Liver (tissue), 9 donors: ENCODE data around the gene HSFX3. TPM values are rescaled to one million over a fixed set of nuclear protein-coding genes. Genes with fewer than 3 reads are reported as not detected.
"Not testable (repeated sequence)": the region's sequence is repeated elsewhere in the genome, so short reads cannot be mapped to it uniquely, and the experiment has no call there.

Source experiments
- DNase-seq: peaks from one replicate; pipeline ENCODE4 v3.0.0-alpha.2; 2017; ENCODE audit warnings: low spot score
- H3K27ac ChIP-seq, 2 donors: one replicate each; pipeline ENCODE4 v1.7.0; 2013; ENCODE audit warnings: inconsistent platforms in 2 of 2, low read length in 2 of 2, control low read depth in 1 of 2, low read depth in 1 of 2, mild to moderate bottlenecking in 1 of 2
- H3K27me3 ChIP-seq, 4 donors: one replicate each; pipeline versions ENCODE4 v1.6.1 to v1.7.0; 2013; ENCODE audit warnings: low read length in 3 of 4, inconsistent platforms in 1 of 4, mild to moderate bottlenecking in 1 of 4, moderate library complexity in 1 of 4; ENCODE audit not compliant: control insufficient read depth in 4 of 4, insufficient read depth in 4 of 4
- H3K36me3 ChIP-seq, 4 donors: one replicate each; pipeline versions ENCODE4 v1.6.1 to v1.7.0; 2013; ENCODE audit warnings: low read length in 3 of 4, mild to moderate bottlenecking in 3 of 4, low read depth in 1 of 4, moderate library complexity in 1 of 4; ENCODE audit not compliant: control insufficient read depth in 4 of 4, insufficient read depth in 3 of 4
- H3K4me1 ChIP-seq, 4 donors: one replicate each; pipeline versions ENCODE4 v1.6.1 to v1.7.0; 2013; ENCODE audit warnings: low read length in 3 of 4, mild to moderate bottlenecking in 3 of 4, moderate library complexity in 1 of 4; ENCODE audit not compliant: control insufficient read depth in 4 of 4, insufficient read depth in 4 of 4
- H3K4me3 ChIP-seq, 3 donors: one replicate each; pipeline versions ENCODE4 v1.6.1 to v1.7.0; 2013; ENCODE audit warnings: low read length in 3 of 3, control low read depth in 1 of 3, low read depth in 1 of 3, mild to moderate bottlenecking in 1 of 3
- H3K9ac ChIP-seq, 2 donors: one replicate each; pipeline ENCODE4 v1.7.0; 2013; ENCODE audit warnings: low read length in 2 of 2, mild to moderate bottlenecking in 2 of 2, moderate library complexity in 2 of 2, control low read depth in 1 of 2, low read depth in 1 of 2
- H3K9me3 ChIP-seq, 4 donors: one replicate each; pipeline versions ENCODE4 v1.6.1 to v1.7.0; 2013; ENCODE audit warnings: low read length in 3 of 4; ENCODE audit not compliant: control insufficient read depth in 4 of 4
- CTCF ChIP-seq: fragments of 150-350 bp; IDR thresholded peaks from 2 replicates; pipeline ENCODE4 v1.5.1; 2017; ENCODE audit warnings: improper control_type of control experiment, low read depth, low read length; ENCODE audit not compliant: missing input control
- EGR1 ChIP-seq, 2 donors: IDR thresholded peaks; 2 replicates each; pipeline ENCODE4 v1.6.1; 2016 to 2018; ENCODE audit warnings: antibody characterized with exemption in 2 of 2, low read depth in 2 of 2
- FOXA1 ChIP-seq: IDR thresholded peaks from 2 replicates; pipeline ENCODE4 v1.6.1; 2016; ENCODE audit warnings: antibody characterized with exemption
- HNF4A ChIP-seq, 2 donors: conservative IDR thresholded peaks; 2 replicates each; pipeline ENCODE4 v1.6.1; 2016; ENCODE audit warnings: antibody characterized with exemption in 2 of 2, mild to moderate bottlenecking in 2 of 2
- RAD21 ChIP-seq, 2 donors: IDR thresholded peaks; 2 replicates each; pipeline ENCODE4 v1.6.1; 2016; ENCODE audit warnings: antibody characterized with exemption in 2 of 2, mild to moderate bottlenecking in 2 of 2
- TAF1 ChIP-seq: conservative IDR thresholded peaks from 2 replicates; pipeline ENCODE4 v1.6.1; 2016; ENCODE audit warnings: antibody characterized with exemption, mild to moderate bottlenecking
- ZBTB33 ChIP-seq: IDR thresholded peaks from 2 replicates; pipeline ENCODE4 v1.6.1; 2016; ENCODE audit warnings: antibody characterized with exemption
- WGBS: extraction: QIAGEN DNeasy Blood & Tissue Kit; methylation state at CpG from one replicate; pipeline ENCODE4 v1.1.7; 2013; 5-methylcytosine and 5-hydroxymethylcytosine counted together
- polyA plus RNA-seq, 2 donors: library from polyadenylated mRNA; stranded (reverse) in 1 of 2; unstranded in 1 of 2; fragments of 200-250 nt in 1 of 2; fragments of >200 nt in 1 of 2; fragmentation: Nextera tagmentation in 1 of 2; extraction: Ambion mirVana in 1 of 2; gene quantifications; one replicate each; pipeline versions ENCODE4 v1.2.1 to v1.2.3, GENCODE V29; 2013 to 2015
- total RNA-seq, 2 donors: library from RNA; depleted of rRNA; stranded (reverse); fragments of >200 nt; gene quantifications; one replicate each; pipeline ENCODE4 v1.2.3, GENCODE V29; 2014
- donor health status: healthy.
- donor health status: healthy.
- donor health status: healthy.
- donor health status: healthy.
- donor health status: healthy.

The HSFX3 gene
- total and polyA plus RNA-seq, 4 donors: not detected

- no peak overlapping the region for H3K27ac ChIP-seq
- H3K9ac ChIP-seq: no peak overlapping the region
- WGBS: 59% methylated on average over 1 of the region's 1 CpG
- H3K36me3 ChIP-seq: peaks cover 0 to 2% (median 0%) of the 10 kb centered on the region in 4 donors
- H3K9me3 ChIP-seq: no peaks in the 10 kb centered on the region
- TF ChIP-seq EGR1 (IDR thresholded peaks at IDR 0.05; ENCODE audit: low read depth in 2 of 2) (no peak), ZBTB33 (no peak), RAD21 (IDR thresholded peaks at IDR 0.05) (peak; percentile 60 to 72), TAF1 (no peak), FOXA1 (no peak), HNF4A (conservative IDR thresholded peaks at IDR 0.05) (no peak), CTCF (peak; percentile 46)
- no peaks in the 10 kb centered on the region for H3K27me3 ChIP-seq
- H3K4me1 ChIP-seq: peaks cover 0 to under 1% (median 0%) of the 10 kb centered on the region in 4 donors
- no peak overlapping the region for H3K4me3 ChIP-seq
- no peak for DNase-seq
Observed at GRCh38 chrX:149527705-149528104, 22.0 kb downstream of the HSFX3 start.

GRCh38 chrX:149526318-149527033, 23.2 kb downstream of the HSFX3 start:
- not testable (repeated sequence) for H3K27me3 ChIP-seq, H3K36me3 ChIP-seq, DNase-seq, H3K4me3 ChIP-seq, H3K9me3 ChIP-seq, H3K9ac ChIP-seq, H3K4me1 ChIP-seq, H3K27ac ChIP-seq
- WGBS: 86% methylated on average over 7 of the region's 13 CpGs

- not testable (repeated sequence) for H3K9ac ChIP-seq, H3K4me1 ChIP-seq, DNase-seq, H3K27me3 ChIP-seq, H3K9me3 ChIP-seq, H3K27ac ChIP-seq, H3K36me3 ChIP-seq, H3K4me3 ChIP-seq
- 53% methylated on average over 5 of the region's 5 CpGs for WGBS
Observed at GRCh38 chrX:149525903-149526302, 23.8 kb downstream of the HSFX3 start.

GRCh38 chrX:149525389-149525788, 24.3 kb downstream of the HSFX3 start:
- DNase-seq, H3K36me3 ChIP-seq, H3K9me3 ChIP-seq, H3K27me3 ChIP-seq, H3K9ac ChIP-seq, H3K4me1 ChIP-seq, H3K4me3 ChIP-seq, H3K27ac ChIP-seq: not testable (repeated sequence)
- 17% methylated on average over 5 of the region's 10 CpGs for WGBS
